Endothelial cell of umbilical vein (primary cell): ENCODE measurements around the gene TUBGCP2.

Source experiments
- CTCF ChIP-seq, 2 donors: IDR thresholded peaks; 1 replicate in 1 of 2; 2 replicates in 1 of 2; pipeline ENCODE4 v1.5.1; 2011; ENCODE audit warnings: low read length in 2 of 2, mild to moderate bottlenecking in 2 of 2, moderate library complexity in 2 of 2, control low read depth in 1 of 2, inconsistent platforms in 1 of 2, low read depth in 1 of 2; ENCODE audit not compliant: insufficient read depth in 1 of 2; ENCODE audit errors: extremely low read depth in 1 of 2
- POLR2A ChIP-seq: IDR thresholded peaks from 2 replicates; pipeline ENCODE4 v1.6.1; 2012; ENCODE audit warnings: low read depth, mild to moderate bottlenecking, control low read depth, low read length

- TF ChIP-seq POLR2A (no peak), CTCF (IDR thresholded peaks at IDR 0.05; ENCODE audit: extremely low read depth in 1 of 2, insufficient read depth in 1 of 2, low read depth in 1 of 2, low read length in 2 of 2) (no peak)
Measured at GRCh38 chr10:133310789-133311188, 2.1 kb upstream of the TUBGCP2 start.
